Tongue (tissue), 2 donors: ENCODE measurements around the gene MRPS15. TPM values are rescaled to one million over a fixed set of nuclear protein-coding genes. Genes with fewer than 3 reads are reported as not detected.
"Not testable (repeated sequence)": the region's sequence is repeated elsewhere in the genome, so short reads cannot be mapped to it uniquely, and the experiment has no call there.

ENCODE experiments used
- DNase-seq: peaks from one replicate; pipeline ENCODE4 v3.0.0-alpha.2; 2015
- total RNA-seq: library from RNA; depleted of rRNA; stranded (reverse); fragments of >200 nt; gene quantifications from one replicate; pipeline ENCODE4 v1.2.3, GENCODE V29; 2014

MRPS15 gene
- total RNA-seq, 1 donor from 2014 or later, result 28.3 TPM

DNA sequence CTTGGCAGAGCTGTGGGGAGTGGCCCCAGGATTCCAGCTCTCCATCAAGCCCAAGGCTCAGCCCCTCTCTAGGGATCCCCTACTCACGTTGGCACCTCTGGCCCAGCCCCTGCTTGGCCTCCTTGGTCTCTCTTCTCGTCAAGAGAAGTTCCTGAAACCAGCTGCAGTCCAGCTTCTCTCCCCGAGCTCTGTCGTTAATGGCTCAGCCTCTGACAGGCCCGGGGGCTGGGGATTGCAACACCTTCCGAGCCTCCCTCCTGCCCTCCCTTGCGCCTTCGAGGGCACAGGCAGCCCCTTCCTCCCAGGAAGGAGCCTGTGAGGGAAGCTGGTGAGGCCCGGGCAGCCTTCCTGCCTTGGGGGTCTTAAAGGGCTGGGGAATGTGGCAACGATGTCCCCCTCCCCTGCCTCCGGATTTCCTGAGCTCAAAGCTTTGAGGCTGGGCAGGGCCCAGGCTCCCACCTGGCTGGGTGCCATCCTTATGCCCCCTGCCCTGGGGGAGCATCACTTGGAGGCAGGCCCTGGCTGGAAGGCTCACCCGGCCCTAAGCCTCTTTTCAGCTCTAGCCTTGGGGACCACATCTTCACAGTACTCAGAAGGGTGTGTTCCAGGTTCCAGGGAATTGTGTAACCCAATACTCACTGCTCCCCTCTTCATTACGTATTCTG lies 18.7 kb upstream of the MRPS15 start, which contains the start of gene CSF3R:
TSS of gene CSF3R (minus strand) at position 190 of the 665 bp plus-strand sequence. CDS start 3,417 bp downstream, outside the sequence.
- no peak for DNase-seq

DNA sequence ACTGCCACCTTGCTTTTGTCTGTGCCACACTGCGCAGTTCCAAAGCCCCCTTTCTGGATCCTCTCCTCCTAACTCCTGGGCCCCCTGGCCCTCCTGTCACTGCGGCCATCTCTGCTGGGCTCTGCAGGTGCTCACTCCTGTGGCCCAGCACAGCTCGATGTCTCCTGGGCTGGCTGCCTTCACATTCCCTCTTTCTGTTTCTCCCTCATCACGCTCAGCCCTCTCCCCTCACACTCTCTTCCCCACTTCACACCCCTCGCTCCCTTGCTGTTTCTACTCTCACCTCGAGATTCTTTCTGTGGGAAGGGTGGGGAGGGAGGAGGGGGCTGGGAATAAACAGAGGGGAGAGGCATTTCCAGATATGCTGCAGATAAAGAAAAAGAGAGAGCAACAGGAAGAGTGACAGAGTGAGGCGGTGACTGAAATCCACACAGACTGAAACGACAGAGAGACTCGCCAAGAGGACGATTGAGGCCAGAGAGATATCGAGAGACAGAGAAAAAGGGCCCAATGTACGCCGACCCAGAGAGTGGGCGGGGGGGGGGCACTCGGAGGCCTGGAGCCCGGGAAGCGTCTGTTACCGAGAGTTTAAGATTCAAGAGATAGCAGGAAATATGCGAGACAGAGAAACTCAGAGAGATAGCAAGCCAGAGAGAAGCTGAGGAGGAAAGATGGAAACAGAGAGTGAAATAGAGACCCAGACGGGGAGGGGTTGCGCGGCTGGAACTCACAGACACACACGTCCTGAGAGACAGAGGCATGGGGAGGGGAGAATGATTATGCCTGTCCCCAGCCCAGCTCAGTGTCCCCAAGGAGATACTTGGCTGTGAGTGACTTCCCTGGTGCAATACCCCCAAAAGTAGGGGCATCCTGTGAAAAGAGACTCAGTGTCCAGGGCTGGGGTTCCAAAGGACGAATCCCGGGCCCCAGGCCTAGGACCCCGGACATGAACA lies 17.9 kb upstream of the MRPS15 start:
- DNase-seq, result no peak

DNA sequence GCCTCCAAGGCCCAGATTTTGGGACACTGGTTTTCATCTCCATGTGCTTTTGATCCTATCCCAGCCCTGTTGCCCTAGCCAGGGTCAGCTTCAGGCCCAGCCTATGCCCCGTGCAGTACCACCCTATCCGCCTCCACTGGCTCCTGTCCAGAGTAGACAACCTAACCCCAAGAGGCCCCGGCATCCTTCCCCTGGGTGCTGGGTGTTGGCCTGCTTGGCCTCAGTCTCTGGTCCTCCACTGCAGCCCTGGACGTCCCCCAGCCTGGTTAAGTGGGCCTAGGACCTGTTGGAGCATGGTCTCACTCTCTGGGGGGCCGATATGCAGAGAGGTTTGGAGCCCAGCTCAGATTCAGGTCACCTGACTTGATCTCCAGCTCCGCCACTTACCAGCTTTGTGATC lies 16.9 kb upstream of the MRPS15 start:
- DNase-seq, result no peak

DNA sequence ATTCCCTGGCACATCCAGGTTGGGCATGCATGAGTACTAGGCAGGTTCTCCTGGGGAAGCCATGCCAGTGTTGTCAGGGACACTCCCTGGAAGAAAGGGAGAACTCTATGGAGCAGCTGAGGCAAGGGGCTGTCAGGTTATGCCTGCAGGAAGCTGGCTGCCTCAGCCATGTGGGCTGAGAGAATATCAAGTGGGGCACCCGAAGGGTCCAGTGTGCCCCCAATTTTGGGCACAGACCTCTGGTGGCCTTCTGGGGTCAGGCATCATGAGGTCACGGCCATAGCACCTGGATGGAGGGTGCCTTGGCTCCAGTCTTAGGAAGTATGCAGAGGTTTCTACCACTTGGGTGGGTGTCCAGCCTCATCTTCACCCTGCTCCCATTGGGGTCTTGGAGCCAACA lies 16.0 kb upstream of the MRPS15 start:
- DNase-seq, result no peak

DNA sequence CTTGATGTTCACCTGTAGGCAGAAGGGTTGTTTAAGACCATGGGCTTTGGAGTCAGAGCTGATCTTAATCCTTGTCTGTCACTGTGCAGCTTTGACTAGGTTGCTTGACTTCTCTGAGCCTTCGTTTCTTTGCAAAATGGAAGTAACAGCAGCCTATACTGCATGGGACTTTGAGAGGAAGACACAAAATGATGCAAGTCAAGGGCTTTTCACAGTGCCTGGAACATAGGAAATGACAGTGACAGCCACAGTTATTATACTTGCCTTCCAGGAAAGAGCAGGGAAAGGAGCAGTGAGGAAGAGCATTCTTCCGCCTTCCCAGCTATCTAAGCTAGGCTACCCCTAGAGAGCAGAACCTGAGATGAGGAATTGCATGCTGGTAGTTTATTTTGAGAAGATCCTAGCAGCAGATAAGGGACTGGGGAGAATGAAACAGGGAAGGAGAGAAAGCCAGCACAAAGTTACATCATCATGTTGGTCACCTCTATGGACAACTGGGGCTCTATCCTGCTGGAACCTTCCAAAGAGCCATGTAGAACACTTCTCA lies 15.4 kb upstream of the MRPS15 start:
- no peak for DNase-seq

DNA sequence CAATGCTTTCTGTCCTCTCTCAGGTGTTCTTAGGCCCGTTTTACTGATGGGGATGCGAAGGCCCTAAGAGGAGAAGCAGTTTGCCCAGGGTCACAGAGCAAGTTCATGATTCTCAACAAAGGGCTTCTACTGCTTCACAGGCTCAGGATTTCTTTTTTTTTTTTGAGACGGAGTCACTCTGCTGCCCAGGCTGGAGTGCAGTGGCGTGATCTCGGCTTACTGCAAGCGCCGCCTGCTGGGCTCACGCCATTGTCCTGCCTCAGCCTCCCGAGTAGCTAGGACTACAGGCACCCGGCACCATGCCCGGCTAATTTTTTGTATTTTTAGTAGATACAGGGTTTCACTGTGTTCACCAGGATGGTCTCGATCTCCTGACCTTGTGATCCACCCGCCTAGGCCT lies 13.4 kb upstream of the MRPS15 start:
- DNase-seq, result not testable (repeated sequence)

DNA sequence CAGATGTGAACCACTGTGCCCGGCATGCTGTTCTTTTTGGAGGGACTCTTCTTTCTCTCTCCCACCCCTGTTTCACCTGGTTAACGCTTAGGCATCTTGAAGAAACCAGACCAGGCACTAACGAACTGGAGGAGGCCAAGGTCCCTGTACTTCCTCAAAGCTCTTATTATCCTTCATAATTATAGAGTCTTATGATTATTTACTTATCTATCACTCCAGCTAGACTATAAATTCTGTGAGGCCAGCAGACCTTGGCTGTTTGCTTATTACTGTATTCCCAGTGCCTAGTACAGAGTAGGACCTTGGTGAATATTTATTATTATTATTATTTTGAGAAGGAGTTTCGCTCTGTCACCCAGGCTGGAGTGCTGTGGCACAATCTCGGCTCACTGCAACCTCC lies 12.8 kb upstream of the MRPS15 start:
- DNase-seq, result no peak

DNA sequence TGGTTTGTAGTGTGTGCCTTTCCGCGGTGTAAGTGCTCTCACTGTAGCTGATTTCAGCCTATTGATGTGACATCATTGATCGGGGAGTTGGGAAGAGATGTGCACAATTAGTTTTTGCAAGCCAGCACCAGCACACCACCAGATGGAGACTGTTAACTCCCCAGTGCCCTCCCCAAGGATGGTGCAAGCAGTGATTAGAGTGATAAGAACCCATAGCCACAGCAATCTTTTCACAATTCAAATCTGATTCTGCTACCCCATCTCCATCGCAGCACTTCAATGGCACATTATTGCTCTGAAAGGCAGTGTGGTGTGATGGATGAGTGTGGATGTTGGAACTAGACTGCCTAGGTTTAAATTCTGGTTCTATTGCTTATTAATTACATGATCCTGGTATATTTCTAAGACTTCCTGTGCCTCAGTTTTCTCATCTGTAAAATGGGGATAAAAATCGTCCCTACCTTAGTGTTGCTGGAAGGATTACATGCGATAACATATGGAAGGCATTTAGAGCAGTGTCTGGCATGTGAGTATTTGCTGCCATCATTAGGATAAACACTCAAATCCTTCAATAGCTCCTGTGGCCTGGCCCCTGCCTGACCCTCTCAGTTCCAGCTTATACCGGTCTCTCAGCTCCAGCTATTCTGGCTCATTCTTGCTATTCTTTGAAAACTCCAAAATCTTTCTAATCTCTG lies 11.9 kb upstream of the MRPS15 start:
- DNase-seq, result no peak

DNA sequence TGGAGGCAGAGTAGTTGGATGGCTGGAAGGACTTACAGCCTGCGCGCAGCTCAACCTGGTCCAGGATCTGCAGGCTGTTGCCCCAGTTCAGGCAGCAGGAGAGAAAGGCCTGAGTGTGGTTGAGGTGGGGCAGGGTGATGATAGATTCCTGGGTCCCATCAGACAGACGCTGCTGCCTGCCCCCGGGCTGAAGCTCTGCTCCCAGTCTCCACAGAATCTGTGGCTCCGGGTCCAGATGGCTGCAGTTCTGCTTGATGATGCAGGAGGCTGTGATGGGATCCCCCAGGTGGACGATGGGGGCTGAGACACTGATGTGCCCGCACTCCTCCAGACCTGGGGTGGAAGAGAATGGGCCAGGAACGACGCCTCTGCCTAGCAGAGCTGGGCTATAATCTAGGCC lies 11.2 kb upstream of the MRPS15 start:
- no peak for DNase-seq

DNA sequence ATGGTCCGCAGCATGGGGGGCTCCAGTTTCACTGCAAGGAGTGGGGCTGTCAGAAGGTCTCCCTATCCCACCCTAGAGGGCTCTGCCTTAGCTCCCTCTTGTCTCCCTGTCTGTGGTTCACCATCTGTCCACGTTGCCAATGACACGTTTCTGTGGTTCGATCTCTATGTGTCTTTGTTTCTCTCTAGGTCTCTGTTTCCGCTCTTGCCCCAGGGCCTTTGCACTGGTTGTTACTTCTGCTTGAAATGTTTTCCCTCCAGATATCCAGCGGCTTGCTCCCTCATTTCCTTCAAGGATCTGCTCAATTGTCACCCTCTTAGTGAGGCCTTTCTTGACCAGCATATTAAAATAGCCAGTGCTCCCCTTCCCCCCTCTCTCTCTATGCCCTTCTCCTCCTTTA lies 8.5 kb upstream of the MRPS15 start:
- no peak for DNase-seq

DNA sequence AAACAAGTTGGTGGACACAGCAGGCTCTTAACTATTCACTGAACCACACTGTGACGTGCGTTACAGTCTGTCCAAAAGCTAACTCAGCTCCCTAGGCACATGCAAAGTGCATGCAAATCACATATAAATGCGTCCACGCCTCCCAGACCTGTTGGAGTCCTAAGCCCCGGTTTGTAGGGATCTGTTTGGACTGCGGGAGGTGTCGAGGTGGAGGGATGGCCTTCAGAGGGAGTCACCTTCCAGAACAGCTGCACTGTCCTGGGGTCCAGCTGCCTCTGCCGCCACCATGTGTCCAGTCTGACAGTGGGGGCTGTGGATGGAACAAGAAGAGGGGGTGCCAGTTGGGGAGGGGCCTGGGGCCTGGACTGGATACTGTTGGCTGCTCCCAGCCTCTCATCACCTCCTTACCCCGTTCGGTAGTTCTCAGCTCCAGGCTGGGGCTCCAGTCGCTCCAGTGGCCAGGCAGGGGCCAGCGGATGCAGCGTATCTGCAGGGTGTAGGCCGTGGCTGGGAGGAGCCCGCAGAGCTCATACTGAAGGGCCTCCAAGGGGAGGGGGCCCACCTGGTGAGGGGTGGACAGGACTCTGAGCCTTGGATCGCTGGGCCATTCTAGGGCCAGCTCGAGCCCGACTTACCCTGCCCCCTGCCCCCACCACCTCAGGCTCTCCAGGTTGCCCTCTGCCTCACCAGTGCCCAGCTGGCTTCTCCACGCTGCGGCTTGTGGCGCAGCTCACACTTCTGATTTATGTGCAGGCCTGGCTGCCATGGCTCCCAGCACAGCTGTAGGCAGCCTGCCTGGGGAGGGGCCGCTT lies 7.9 kb upstream of the MRPS15 start:
- no peak for DNase-seq

DNA sequence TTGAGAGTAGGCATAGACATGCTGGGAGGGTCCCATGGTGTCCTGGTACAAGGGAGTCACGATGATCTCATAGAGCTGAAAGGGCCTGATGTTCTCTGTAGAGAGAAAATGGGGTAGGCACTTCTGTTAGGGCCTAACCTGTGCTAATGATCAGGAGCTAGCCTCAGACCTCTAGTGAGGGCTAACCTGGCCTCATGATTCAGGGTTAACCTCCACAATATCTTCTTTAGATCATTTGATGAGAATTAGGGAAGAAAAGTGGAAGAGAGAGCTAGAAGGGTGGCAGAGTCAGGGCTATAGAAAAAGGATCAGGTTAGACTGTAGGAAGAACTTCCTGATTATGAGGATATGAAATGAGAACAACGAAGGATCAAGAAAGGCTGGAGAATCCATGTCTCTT lies 5.0 kb upstream of the MRPS15 start:
- no peak for DNase-seq

DNA sequence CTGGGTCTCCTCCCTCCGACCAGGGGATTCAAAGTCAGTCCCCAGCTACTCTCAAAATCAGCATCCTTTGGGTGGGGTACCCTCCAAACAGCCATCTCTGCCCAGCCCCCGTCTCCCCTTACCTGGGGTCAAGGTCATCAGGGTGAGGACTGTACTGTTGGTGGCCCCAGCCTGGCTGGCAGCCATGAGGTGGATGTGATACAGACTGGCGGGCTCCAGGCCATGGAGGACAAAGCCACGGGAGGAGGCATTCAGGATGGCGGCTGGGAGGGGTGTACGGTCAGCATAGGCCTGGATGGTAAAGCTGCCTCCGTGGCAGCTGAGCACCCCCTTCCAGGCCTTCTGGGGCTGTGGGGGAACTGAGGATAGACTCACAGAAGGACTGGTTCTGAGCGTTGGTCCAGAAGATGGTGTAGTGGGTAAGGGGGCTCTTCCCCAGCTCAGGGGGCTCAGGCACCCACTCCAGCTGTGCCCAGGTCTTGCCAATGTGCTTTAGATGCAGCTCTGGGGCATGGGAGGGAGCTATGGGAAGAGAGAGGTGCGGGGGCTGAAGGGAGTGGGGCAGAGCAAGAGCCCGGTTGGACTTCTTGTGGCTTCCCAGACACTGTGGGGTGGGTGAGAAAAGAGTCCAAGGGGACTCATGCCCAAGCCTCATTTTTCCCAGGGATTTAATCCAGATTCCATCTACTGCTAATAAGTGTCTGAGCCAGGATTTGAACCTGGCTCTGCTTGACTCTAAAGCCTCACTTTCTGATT lies 3.7 kb upstream of the MRPS15 start:
- DNase-seq, result no peak

DNA sequence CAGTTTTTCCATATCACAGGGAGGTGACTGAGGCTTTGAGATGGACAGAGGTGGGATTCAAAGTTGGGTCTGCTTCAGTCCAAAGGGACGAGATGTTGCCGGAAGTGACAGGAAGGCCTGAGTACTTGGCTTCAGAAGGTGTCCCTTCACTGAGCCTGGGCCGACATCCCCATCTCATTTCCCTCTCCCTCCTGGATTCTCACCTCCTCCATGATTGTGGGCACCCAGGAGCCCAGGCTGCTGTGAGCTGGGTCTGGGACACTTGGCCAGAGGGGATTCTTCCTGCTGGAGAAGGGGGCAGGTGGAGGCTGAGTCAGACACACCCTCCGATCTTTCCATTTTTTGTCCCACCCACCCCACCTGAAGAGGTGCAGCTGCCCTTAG lies 2.8 kb upstream of the MRPS15 start:
- DNase-seq, result no peak

DNA sequence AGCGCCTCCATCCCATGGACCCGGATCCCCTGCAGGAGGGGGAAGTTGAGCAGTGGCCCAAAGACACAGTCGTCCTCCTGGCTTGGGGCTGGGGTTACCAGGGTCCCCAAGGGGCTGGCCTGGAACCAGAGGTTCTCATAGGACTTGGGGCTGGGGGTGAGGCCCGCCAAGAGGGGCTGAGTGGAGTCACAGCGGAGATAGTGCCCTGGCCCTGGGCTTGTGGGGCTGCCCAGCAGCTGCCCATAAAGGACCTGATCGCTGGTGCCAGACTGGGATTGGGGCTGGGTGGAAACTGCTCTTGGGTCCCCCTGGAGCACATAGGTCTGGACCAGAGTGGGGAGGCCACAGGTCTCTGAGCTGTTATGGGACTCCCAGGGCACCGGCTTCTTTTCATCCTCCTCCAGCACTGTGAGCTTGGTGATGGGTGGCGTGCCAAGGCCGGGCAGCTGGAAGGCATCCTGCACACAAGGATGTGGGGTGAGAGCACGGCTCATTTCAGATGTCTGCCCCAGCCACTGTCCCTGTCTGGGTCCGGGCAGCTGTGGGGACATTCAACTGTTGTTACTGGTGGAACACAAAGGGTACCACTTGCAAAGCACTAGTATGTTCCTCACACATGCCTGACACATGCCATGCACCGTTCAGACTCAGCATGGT lies 2.3 kb upstream of the MRPS15 start:
- DNase-seq, result no peak

DNA sequence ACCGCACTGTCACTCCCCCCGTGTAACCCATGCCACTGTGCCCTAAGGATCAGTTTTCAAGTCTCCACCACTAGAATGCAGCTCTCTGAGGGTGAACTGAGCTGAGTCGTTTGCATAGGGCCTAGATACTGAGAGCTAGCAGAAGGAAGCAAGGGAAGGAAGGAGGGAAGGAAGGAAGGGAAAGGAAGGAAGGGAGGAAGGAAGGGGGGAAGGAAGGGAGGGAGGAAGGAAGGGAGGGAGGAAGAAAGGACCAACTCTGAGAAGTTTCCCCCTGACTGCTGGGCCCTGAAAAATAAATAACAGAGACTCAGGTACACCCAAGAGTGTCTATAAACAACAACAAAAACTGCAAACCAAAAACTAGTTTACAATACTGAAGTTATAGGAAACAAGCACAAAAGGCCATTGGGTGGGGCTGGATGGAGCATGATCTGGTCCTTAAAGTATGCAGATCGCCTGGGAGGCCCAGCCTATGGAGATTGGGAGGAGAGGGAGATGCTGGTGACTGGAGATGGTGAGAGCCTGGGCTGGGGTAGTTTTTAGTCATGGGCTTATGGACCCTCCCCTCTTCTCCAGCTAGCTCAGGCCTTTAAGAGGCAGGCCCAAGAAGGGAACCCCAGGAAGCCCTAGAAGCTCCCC lies 1.7 kb upstream of the MRPS15 start:
- DNase-seq, result no peak

DNA sequence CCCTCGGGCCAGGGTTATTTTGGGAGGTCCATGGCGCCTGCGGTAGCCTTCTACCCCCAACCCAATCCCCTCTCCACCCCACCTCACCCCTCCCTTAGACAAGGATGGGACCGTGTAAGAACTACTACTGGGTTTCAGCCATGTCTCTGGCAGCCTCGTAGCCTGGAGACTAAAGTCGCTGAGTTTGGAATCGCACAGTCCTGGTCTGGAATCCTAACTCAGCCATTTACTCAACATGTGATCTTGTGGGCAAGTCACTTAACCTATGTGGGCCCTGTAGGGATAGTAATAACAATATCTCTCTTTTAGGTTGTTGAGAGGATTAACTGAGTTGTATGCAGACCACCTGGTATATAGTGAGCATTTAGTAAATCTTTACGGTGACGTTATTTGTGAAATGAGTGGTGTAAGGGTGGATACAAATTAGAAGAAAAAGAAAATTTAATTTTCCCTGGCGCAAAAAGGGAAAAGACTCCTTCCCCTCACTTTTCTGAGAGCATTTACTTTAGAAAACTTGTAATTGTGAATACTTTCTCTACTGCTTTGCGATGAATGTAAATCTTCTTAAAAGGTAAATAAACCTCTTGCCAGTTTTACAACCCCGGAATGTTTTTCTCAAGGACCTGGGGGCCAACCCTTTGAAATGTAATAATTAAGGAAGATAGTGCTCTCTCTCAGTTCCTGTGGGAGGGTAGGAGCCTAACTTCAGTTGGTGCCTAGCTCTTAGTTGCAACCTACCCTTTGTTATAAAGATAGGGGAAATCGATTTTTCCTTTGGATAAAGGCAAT lies 615 bp upstream of the MRPS15 start:
- no peak for DNase-seq

DNA sequence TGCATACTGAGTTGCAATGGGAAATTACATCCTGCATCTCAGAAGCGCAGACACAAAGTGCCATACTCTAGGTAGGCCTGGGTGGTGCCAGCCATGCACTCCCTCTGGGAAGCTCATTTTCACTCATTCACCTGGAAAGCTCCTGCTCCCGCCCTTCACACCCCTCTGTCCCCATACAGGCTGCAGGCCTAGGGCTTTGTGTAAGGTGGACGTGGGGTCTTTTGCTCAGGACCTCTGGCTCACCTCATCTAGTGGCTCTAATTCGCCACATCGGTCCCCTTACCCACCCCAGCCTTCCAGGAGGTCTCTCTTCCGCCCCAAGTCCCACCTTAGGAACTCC lies 751 bp downstream of the MRPS15 start:
- DNase-seq, result no peak

DNA sequence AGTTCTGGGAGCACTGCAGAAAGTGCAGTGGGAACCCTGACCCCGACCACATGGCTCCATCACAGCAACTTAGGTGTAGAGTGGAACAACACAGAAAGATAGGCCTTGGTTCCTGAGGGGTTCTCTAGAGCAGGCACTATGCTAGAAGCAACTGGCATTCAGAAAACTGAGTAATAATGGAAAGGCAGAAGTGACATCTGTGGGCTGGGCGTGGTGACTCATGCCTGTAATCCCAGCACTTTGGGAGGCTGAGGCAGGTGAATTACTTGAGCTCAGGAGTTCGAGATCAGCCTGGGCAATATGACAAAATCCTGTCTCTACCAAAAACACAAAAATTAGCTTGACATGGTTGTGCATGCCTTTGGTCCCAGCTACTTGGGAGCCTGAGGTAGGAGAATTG lies 5.3 kb downstream of the MRPS15 start:
- no peak for DNase-seq
